HepG2 (cell line): ENCODE results near the gene TRPV2. TPM values are rescaled to one million over a fixed set of nuclear protein-coding genes. Genes with fewer than 3 reads are reported as not detected.

Source experiments
- CENPX ChIP-seq: sonication (generic); formaldehyde crosslinking; IDR thresholded peaks from 2 replicates; pipeline ENCODE4 v1.9.0; 2021; ENCODE audit warnings: mild to moderate bottlenecking, missing genetic modification reagents, moderate library complexity
- FOSL1 ChIP-seq: sonication (generic); formaldehyde crosslinking; IDR thresholded peaks from 2 replicates; pipeline ENCODE4 v1.9.0; 2021; ENCODE audit warnings: missing genetic modification reagents, borderline replicate concordance
- FOXC1 ChIP-seq: sonication (generic); formaldehyde crosslinking; IDR thresholded peaks from 2 replicates; pipeline ENCODE4 v1.8.0; 2022; ENCODE audit warnings: mild to moderate bottlenecking, missing genetic modification reagents, borderline replicate concordance
- IRF1 ChIP-seq: sonication (generic); formaldehyde crosslinking; IDR thresholded peaks from 2 replicates; pipeline ENCODE4 v1.4.0; 2020; ENCODE audit warnings: low read depth, mild to moderate bottlenecking, missing genetic modification reagents
- ISL2 ChIP-seq: sonication (generic); formaldehyde crosslinking; IDR thresholded peaks from 2 replicates; pipeline ENCODE4 v1.5.0; 2020; ENCODE audit warnings: missing genetic modification reagents
- KMT2A ChIP-seq: sonication (generic); formaldehyde crosslinking; IDR thresholded peaks from 2 replicates; pipeline ENCODE4 v1.4.0; 2020; ENCODE audit warnings: missing genetic modification reagents
- MNT ChIP-seq: fragments of 450-650 bp; IDR thresholded peaks from 2 replicates; pipeline ENCODE4 v1.6.1; 2016
- TOPORS ChIP-seq: sonication (generic); formaldehyde crosslinking; IDR thresholded peaks from 2 replicates; pipeline ENCODE4 v1.8.0; 2023; ENCODE audit warnings: mild to moderate bottlenecking, missing genetic modification reagents
- ZNF121 ChIP-seq: sonication (generic); formaldehyde crosslinking; IDR thresholded peaks from 2 replicates; pipeline ENCODE4 v1.5.0; 2020; ENCODE audit warnings: mild to moderate bottlenecking, missing genetic modification reagents
- ZNF441 ChIP-seq: sonication (generic); formaldehyde crosslinking; IDR thresholded peaks from 2 replicates; pipeline ENCODE4 v1.7.0; 2021; ENCODE audit warnings: missing genetic modification reagents, borderline replicate concordance
- ZNF530 ChIP-seq: sonication (generic); formaldehyde crosslinking; IDR thresholded peaks from 2 replicates; pipeline ENCODE4 v1.5.0; 2020; ENCODE audit warnings: low read depth, mild to moderate bottlenecking, missing genetic modification reagents
- ZNF720 ChIP-seq: sonication (generic); formaldehyde crosslinking; IDR thresholded peaks from 2 replicates; pipeline ENCODE4 v1.4.0; 2020; ENCODE audit warnings: missing genetic modification reagents
- polyA plus RNA-seq, 8 experiments: library from polyadenylated mRNA; depleted of rRNA in 3 of 8; stranded (reverse) in 7 of 8; unstranded in 1 of 8; fragments of >200 nt; fragmentation: Illumina TruSeq in 4 of 8; extraction: Trizol in 4 of 8; gene quantifications; 2 replicates each; pipeline versions ENCODE4 v1.2.1 to v1.2.3, GENCODE V29; 2011 to 2016; ENCODE audit warnings: low read depth in 4 of 8, missing spikeins in 1 of 8, mixed read lengths in 1 of 8; ENCODE audit not compliant: insufficient read depth in 1 of 8
- total RNA-seq, 5 experiments: library from RNA; depleted of rRNA; stranded (reverse); fragments of >200 nt; fragmentation: Illumina TruSeq; extraction: Trizol; gene quantifications; 2 replicates each; pipeline ENCODE4 v1.2.3, GENCODE V29; 2016; ENCODE audit warnings: low read depth in 1 of 5
- TF ChIP-seq, protein P1 (sequence below): sonication (generic); formaldehyde crosslinking; conservative IDR thresholded peaks from 2 replicates; pipeline ENCODE4 v1.8.0; 2022; ENCODE audit warnings: missing genetic modification reagents
- TF ChIP-seq, protein P2 (sequence below): sonication (generic); formaldehyde crosslinking; IDR thresholded peaks from 2 replicates; pipeline ENCODE4 v1.4.0; 2020; ENCODE audit warnings: mild to moderate bottlenecking, missing genetic modification reagents
- TF ChIP-seq, protein P3 (sequence below): IDR thresholded peaks from 2 replicates; pipeline ENCODE4 v1.6.1; 2016; ENCODE audit warnings: missing genetic modification reagents, missing compliant biosample characterization

The TRPV2 gene
- total and polyA plus RNA-seq, 2 of the 13 experiments (the other 11 are each of a cell fraction or from before 2014, with no cell fraction given), result 13.6 to 21.3 TPM

GRCh38 chr17:16380640-16381495 is 34.5 kb upstream of the TRPV2 start, which contains the start of gene UBB (continued):
- TF ChIP-seq, protein P1, sequence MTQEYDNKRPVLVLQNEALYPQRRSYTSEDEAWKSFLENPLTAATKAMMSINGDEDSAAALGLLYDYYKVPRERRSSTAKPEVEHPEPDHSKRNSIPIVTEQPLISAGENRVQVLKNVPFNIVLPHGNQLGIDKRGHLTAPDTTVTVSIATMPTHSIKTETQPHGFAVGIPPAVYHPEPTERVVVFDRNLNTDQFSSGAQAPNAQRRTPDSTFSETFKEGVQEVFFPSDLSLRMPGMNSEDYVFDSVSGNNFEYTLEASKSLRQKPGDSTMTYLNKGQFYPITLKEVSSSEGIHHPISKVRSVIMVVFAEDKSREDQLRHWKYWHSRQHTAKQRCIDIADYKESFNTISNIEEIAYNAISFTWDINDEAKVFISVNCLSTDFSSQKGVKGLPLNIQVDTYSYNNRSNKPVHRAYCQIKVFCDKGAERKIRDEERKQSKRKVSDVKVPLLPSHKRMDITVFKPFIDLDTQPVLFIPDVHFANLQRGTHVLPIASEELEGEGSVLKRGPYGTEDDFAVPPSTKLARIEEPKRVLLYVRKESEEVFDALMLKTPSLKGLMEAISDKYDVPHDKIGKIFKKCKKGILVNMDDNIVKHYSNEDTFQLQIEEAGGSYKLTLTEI (CRISPR knock-in tag), result no peak
- TF ChIP-seq TOPORS (CRISPR knock-in tag), result no peak; the same call in 1 of the 2 replicates
- TF ChIP-seq FOSL1 (CRISPR knock-in tag), result no peak
- no peak; the same call in 1 of the 2 replicates for TF ChIP-seq KMT2A
- TF ChIP-seq, protein P2, sequence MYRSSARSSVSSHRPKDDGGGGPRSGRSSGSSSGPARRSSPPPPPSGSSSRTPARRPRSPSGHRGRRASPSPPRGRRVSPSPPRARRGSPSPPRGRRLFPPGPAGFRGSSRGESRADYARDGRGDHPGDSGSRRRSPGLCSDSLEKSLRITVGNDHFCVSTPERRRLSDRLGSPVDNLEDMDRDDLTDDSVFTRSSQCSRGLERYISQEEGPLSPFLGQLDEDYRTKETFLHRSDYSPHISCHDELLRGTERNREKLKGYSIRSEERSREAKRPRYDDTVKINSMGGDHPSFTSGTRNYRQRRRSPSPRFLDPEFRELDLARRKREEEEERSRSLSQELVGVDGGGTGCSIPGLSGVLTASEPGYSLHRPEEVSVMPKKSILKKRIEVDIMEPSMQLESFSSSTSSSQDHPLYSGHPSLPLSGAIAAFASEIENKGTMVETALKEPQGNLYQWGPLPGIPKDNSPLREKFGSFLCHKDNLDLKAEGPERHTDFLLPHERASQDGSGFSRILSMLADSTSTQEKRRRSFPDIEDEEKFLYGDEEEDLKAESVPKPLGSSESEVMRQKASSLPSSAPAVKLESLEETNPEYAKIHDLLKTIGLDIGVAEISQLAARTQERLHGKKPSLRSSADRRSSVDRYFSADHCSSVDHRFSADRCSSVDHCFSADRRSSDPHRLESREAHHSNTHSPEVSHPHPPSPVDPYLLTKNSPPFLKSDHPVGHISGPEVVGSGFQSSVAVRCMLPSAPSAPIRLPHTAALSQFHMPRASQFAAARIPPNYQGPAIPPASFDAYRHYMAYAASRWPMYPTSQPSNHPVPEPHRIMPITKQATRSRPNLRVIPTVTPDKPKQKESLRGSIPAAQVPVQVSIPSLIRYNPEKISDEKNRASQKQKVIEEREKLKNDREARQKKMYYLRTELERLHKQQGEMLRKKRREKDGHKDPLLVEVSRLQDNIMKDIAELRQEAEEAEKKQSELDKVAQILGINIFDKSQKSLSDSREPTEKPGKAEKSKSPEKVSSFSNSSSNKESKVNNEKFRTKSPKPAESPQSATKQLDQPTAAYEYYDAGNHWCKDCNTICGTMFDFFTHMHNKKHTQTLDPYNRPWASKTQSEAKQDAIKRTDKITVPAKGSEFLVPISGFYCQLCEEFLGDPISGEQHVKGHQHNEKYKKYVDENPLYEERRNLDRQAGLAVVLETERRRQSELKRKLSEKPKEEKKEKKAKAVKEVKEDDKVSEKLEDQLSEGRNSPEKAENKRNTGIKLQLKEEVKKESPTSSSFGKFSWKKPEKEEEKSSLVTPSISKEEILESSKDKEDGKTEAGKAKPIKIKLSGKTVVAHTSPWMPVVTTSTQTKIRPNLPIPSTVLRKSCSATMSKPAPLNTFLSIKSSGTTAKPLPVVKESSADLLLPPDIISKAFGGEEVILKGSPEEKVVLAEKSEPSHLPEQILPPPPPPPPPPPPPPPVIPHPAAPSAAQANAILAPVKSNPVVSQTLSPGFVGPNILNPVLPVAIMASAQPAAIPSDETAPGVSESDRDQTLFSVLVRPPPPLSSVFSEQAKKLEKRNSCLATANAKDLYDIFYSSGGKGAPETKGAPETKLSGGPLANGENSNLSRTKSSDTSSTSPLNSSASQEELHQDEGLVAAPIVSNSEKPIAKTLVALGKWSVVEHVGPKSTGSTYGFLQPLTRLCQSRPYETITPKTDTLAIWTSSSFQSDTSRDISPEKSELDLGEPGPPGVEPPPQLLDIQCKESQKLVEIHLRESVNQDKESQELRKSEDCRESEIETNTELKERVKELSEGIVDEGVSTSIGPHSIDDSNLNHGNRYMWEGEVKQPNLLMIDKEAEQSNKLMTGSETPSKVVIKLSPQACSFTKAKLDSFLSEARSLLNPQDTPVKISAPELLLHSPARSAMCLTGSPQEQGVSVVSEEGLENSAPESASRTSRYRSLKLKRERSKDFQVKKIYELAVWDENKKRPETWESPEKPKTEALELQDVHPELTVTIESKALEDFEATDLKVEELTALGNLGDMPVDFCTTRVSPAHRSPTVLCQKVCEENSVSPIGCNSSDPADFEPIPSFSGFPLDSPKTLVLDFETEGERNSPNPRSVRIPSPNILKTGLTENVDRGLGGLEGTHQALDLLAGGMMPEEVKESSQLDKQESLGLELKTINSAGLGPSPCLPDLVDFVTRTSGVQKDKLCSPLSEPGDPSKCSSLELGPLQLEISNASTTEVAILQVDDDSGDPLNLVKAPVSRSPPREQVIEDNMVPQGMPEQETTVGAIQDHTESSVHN (CRISPR knock-in tag), result peak; percentile 23; the same call in 1 of the 2 replicates
- no peak for TF ChIP-seq CENPX
- peak; percentile 45; the same call in 1 of the 2 replicates for TF ChIP-seq ZNF441 (CRISPR knock-in tag)
- no peak for TF ChIP-seq FOXC1 (CRISPR knock-in tag)
- TF ChIP-seq IRF1 (CRISPR knock-in tag), result no peak
- peak; percentile 55; the same call in 1 of the 2 replicates for TF ChIP-seq MNT
- no peak for TF ChIP-seq ZNF530 (CRISPR knock-in tag)
- TF ChIP-seq ZNF121 (CRISPR knock-in tag), result 0 out of 2 replicates have a peak, but pooled peaks have one; percentile 15
- TF ChIP-seq, protein P3, sequence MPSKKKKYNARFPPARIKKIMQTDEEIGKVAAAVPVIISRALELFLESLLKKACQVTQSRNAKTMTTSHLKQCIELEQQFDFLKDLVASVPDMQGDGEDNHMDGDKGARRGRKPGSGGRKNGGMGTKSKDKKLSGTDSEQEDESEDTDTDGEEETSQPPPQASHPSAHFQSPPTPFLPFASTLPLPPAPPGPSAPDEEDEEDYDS, result peak; percentile 97
- TF ChIP-seq ZNF720 (CRISPR knock-in tag), result no peak
- TF ChIP-seq ISL2 (CRISPR knock-in tag), result 0 out of 2 replicates have a peak, but pooled peaks have one; percentile 54
